AG09309 (cell line): ENCODE results near the gene VAPB.
A peak's percentile ranks its signal among the peaks of the same experiment; 100 is the strongest.
"Not testable (repeated sequence)": the region's sequence is repeated elsewhere in the genome, so short reads cannot be mapped to it uniquely, and the experiment has no call there.

Experiments used
- DNase-seq: peaks from one replicate; pipeline ENCODE4 v3.0.0-alpha.2; 2010; ENCODE audit warnings: low read depth
- H3K4me3 ChIP-seq: 2 replicates; pipeline ENCODE4 v1.5.1; 2011; ENCODE audit warnings: mild to moderate bottlenecking, low read depth, low read length, moderate library complexity; ENCODE audit not compliant: control insufficient read depth
- CTCF ChIP-seq: IDR thresholded peaks from 2 replicates; pipeline ENCODE4 v1.5.1; 2011; ENCODE audit warnings: mild to moderate bottlenecking, low read depth, low read length, inconsistent platforms; ENCODE audit not compliant: insufficient read depth, control insufficient read depth; ENCODE audit errors: missing control alignments

The VAPB gene

GRCh38 chr20:58420798-58421496 lies 31.9 kb downstream of the VAPB start:
- no peak overlapping the region for H3K4me3 ChIP-seq

DNA sequence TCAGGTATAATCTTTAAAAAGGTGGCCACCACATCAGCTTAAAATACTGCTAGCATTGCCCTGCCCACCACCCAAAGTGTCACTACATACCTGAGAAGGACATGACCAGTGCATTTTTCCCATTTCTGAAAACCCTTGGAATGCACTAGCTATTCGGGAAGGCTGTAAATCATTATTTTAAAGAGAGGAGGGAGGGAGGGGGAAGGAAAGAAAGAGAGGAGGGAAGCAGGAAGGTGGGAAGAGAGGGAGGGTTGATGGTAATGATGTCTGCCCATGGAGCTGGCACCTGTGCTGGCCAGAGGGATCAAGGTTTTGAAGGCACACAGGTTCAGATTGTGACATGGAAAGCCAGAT lies 32.4 kb downstream of the VAPB start:
- TF ChIP-seq CTCF = no peak
- DNase-seq = no peak

More at GRCh38 chr20:58420798-58421496, 31.9 kb downstream of the VAPB start:
- TF ChIP-seq CTCF = no peak
- DNase-seq = peak; percentile 14

GRCh38 chr20:58424218-58424969 lies 35.4 kb downstream of the VAPB start:
- TF ChIP-seq CTCF = no peak
- no peak overlapping the region for H3K4me3 ChIP-seq
- DNase-seq = no peak

More for the DNA sequence above, 32.4 kb downstream of the VAPB start:
- no peak overlapping the region for H3K4me3 ChIP-seq

- not testable (repeated sequence) for H3K4me3 ChIP-seq, DNase-seq
Observed at GRCh38 chr20:58427571-58427970, 38.5 kb downstream of the VAPB start.

- no peak for TF ChIP-seq CTCF
- DNase-seq = no peak
- no peak overlapping the region for H3K4me3 ChIP-seq
Observed at GRCh38 chr20:58428364-58428763, 39.3 kb downstream of the VAPB start.

DNA sequence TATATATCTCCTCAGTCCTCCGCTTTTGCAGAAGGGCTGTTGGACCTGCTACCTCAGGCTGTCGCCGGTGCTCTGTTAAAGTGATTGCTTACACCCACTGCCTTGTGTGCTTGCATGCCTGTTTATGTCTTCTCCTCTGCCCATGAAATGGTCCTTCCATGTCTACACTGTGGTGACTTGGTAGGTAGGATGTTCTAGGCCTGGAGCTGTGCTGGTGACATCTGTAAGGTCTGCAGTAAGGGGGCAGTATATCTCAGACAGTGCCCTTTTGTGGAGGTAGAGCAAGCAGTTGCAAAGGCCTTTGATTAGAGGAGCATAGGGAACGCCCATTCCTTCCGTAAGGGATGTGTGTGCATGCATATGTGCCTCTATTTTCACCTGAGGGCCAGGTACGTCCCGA lies 40.3 kb downstream of the VAPB start:
- no peak overlapping the region for H3K4me3 ChIP-seq
- no peak for TF ChIP-seq CTCF
- no peak for DNase-seq

DNA sequence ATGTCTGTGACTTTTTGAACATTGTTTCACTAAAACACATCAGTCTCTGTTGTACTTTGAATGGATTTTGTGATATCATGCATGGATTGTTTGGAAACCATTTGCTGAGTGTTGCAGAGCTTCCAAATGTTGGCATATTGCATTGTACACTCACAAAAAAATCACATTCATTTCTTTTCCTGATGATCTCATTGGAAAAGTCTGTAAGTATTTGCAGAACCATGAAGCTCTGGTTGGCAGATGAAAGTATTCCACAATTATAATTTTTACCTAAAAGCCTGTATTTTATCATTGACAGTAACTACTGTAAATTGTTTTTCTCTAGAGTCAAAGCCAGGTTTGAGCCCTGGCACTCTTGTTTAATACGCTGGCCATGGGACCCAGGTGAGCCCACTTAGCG lies 42.1 kb downstream of the VAPB start:
- no peak for DNase-seq
- TF ChIP-seq CTCF = no peak
- H3K4me3 ChIP-seq = no peak overlapping the region
